GM12872 (cell line): ENCODE results near the gene CD46.
A peak's percentile ranks its signal among the peaks of the same experiment; 100 is the strongest.

Experiments used
- TF ChIP-seq, protein P1 (sequence below): IDR thresholded peaks from 3 replicates; pipeline ENCODE4 v1.5.1; 2011; ENCODE audit warnings: low read depth, mild to moderate bottlenecking, low read length, moderate library complexity; ENCODE audit not compliant: insufficient read depth

Gene CD46

DNA sequence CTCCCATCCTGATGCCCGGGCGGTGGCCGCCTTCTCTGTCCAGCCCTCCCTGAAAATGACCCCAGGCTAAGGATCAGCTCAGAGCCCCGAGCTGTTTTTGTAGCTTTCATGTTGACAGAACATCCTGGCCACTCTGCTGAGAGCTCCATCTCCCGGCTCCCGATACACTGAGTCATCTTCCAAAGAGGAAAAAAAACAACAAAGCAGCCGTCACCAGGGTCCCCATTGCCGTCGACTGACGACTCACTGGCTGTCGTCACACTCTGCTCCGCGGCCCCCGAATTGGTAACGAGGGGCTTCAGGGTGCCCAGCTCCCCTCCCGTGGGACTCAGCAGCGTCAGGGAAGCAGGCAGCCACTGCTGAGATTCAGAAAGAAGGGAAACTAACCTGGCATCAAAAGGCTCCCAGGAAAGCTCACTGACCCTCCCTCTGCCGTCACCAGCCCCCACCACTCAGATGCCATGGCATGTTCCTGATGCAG, 67.2 kb downstream of the CD46 start:
- TF ChIP-seq, protein P1, sequence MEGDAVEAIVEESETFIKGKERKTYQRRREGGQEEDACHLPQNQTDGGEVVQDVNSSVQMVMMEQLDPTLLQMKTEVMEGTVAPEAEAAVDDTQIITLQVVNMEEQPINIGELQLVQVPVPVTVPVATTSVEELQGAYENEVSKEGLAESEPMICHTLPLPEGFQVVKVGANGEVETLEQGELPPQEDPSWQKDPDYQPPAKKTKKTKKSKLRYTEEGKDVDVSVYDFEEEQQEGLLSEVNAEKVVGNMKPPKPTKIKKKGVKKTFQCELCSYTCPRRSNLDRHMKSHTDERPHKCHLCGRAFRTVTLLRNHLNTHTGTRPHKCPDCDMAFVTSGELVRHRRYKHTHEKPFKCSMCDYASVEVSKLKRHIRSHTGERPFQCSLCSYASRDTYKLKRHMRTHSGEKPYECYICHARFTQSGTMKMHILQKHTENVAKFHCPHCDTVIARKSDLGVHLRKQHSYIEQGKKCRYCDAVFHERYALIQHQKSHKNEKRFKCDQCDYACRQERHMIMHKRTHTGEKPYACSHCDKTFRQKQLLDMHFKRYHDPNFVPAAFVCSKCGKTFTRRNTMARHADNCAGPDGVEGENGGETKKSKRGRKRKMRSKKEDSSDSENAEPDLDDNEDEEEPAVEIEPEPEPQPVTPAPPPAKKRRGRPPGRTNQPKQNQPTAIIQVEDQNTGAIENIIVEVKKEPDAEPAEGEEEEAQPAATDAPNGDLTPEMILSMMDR = no peak

DNA sequence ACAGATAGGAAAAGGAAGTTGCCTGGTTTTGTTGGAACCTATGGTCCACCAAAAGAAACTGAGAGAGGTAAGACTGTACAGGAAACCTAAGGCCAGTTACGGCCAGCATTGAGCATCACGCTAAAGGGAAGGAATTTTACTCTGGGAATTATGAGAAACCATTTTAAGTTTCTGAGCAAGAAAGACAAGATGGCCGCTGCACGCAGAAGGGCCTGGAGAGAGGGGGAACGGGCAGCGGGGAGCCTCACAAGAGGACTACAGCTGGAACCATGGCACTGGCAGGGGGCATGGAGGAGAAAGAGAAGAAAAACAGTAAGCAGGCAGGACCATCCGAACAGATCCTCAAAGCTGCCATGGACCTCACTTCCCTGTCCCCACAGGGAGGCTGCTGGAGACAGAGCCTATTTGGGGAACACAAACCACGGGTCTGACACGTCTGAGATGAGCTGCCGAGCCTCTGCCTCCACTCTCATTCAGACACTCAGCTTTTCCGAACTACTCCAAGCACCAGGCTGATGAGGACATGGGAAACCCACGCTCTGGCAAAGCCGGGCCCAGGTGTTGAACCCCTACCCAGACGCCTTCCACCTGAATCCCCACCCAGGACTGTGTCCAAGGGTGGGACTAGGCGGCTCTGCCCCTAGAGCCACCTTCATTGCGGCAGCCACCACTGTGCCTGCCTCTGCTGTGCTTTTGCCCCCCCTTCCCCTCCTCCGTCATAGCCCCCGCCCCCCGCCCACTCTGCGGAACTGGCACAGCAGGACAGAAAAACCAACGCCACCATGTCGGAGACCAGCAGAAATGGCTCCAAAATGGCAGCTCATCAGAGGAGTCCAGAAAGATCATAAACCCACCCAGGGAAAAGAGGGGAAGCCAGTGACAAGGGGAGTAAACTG, 69.0 kb downstream of the CD46 start:
- TF ChIP-seq, protein P1 = no peak

DNA sequence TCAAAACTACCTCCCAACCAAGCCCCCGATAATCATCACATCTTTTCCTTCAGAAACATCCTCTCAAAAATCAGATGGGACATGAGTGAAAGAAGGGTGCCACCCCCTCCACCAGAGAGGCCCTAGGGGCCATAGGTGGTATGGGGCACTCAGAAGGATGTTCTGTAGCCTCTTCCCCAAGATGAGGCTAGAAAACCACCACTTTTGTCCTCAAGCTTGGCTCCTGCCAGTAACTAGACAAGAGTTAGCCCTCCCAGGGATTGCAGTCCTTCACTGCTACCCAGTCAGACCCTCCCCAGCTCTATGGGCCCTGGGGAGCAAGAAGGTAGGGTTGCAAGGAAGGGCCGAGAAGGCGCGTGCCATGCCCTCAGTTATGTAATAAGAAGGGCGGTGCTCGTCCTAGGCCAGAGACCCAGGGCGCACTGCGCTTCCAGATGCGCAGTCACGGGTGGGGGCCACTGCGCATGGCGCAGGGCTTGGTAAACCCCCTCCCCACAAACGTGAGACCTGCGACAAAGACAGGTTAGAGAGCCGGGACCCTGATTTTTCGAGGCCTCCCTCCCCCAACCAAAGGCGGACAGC, 69.7 kb downstream of the CD46 start:
- TF ChIP-seq, protein P1 = peak; percentile 10; the same call in 1 of the 3 replicates

DNA sequence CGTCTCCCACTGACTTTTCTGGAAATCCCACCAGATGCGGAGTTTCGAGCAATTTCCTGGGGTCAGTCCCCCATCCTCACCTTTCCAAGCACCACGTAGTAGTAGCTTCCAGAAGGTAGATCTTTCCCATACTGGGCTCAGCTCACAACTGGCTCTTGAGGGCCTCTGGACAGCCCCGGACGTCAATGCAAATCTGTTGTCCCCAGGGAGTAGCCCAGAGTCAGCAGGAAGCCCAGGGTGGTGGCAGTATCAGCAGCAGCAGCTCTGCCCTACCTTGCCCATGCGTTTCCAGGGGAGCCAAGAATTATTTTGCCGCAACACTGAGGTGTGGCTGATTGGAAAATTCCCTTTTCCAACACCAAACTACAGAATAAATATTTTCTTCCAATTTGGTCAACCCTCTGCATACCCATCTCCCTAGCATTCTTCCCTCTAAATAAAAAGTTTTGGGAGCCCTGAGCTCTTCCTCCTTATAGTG, 70.3 kb downstream of the CD46 start:
- TF ChIP-seq, protein P1 = no peak

DNA sequence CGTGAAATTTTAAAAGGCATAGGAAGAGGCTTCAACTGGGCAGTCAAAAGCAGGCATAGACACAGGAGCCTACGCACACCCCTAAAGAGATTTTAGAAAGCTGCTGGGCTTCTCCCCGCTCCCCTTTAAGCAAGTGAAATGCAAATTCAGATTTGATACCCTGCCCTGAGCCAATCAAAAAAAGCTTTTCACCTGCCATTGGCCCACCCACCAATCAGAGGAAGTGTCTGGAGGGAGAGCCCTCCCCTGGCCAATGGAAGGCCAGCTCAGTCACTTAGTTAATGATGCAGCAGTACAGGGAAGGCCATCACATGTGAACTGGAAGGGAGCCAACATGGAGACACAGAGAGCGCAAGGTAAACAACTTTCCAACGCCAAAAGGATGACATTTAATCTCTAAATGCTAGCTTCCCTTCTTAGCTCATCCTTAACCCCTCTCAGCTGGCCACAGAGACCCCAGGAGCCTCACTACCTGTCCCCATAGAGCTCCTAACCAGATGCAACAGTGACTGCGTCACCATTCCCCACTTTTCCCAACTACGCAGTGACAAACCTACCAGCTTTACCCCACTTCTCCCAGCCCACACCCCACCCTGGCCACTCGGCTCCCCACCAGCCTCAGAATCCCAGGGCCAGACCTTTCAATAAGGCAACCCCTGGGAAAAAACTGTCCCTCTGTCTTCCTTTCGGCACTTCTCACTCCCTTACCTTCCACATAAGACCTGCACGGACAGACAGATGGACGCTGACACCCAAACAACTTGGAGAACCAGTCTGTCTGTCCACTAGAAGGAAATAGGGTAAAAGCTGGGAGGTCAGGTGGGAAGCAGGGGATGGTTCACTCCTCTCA, 71.0 kb downstream of the CD46 start:
- TF ChIP-seq, protein P1 = no peak

DNA sequence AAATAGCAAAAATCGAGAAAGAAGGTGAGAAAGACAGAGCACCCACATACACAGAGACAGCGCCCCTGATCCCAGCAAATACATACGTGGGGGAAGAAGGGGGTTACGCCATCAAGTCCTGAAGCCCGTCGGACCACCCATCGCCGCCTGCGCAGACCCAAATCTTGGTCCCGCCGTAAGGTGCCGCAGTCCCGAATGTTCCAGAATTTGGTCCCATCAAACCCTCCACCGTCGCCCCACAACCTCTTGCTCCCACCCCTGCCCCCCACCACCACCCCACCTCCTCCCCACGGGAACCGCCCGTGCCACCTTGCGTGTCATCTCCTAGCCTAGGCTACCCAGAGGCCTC, 71.7 kb downstream of the CD46 start:
- TF ChIP-seq, protein P1 = no peak
